A673 (cell line): ENCODE data around the gene PMEPA1.

ENCODE experiments used
- EZH2 ChIP-seq: fragments of 200-600 bp; sonication (generic); IDR thresholded peaks from 2 replicates; pipeline ENCODE4 v1.6.1; 2017; ENCODE audit warnings: borderline replicate concordance, low read depth, mild to moderate bottlenecking, mixed read lengths, antibody characterized with exemption, low read length; ENCODE audit not compliant: poor library complexity, severe bottlenecking
- TF ChIP-seq, protein P1 (sequence below): fragments of 300-800, 200-600 bp; sonication (generic); conservative IDR thresholded peaks from 2 replicates; pipeline ENCODE4 v1.5.1; 2017; ENCODE audit warnings: low read depth, mild to moderate bottlenecking, antibody characterized with exemption, low read length, moderate library complexity, mixed read lengths

DNA sequence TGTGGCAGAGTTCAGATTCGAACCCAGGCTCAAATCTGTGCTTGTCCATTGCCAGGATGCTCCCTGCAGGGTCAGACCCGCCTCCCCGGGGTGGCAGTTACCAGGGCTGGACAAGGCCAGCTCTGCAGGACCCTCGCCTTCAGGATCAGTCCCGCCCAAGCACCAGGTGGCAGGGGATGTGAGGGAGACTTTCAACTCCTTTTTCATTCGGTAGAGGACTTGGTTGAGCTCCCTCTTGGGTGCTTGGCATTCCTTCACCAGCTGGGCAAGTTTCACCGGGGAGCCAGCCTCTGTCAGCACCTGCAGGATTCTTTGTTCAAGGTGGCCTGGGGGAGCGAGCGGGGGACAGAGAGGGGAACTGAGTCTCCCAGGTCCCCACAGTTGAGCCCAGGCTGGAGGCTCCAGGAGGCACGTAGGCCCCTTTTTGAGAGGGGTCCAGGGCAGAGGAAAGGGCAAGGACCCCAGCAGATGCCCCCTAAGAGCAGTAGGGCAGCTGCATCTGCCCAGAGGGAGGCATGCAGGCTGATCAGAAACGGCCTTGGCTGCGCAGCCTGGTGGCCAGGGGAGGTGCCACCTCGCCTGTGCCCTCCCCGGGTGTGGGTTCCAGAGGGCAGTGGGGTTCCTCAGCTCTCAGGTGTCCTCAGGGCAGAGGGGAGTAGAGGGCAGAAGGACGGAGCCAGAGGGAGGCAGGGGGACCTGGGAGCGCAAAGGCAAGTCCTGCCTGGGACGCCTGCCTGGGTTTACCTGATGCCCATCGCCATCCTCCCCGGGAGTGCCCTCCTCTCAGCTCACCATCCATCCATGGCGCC, 93.5 kb downstream of the PMEPA1 start:
- TF ChIP-seq, protein P1, sequence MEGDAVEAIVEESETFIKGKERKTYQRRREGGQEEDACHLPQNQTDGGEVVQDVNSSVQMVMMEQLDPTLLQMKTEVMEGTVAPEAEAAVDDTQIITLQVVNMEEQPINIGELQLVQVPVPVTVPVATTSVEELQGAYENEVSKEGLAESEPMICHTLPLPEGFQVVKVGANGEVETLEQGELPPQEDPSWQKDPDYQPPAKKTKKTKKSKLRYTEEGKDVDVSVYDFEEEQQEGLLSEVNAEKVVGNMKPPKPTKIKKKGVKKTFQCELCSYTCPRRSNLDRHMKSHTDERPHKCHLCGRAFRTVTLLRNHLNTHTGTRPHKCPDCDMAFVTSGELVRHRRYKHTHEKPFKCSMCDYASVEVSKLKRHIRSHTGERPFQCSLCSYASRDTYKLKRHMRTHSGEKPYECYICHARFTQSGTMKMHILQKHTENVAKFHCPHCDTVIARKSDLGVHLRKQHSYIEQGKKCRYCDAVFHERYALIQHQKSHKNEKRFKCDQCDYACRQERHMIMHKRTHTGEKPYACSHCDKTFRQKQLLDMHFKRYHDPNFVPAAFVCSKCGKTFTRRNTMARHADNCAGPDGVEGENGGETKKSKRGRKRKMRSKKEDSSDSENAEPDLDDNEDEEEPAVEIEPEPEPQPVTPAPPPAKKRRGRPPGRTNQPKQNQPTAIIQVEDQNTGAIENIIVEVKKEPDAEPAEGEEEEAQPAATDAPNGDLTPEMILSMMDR: no peak
- TF ChIP-seq EZH2: no peak
